Ascending aorta (tissue), 2 donors: ENCODE measurements around the gene CASKIN1. TPM values are rescaled to one million over a fixed set of nuclear protein-coding genes. Genes with fewer than 3 reads are reported as not detected.
A peak's percentile ranks its signal among the peaks of the same experiment; 100 is the strongest.

Experiments
- DNase-seq, 2 donors: peaks; one replicate each; pipeline ENCODE4 v3.0.0-alpha.2; 2019; ENCODE audit warnings: low spot score in 2 of 2
- H3K27ac ChIP-seq, 2 donors: fragments of 200-600 bp; sonication (generic); one replicate each; pipeline ENCODE4 v1.5.1; 2016 to 2017; ENCODE audit warnings: mild to moderate bottlenecking in 1 of 2
- H3K27me3 ChIP-seq: fragments of 200-600 bp; sonication (generic); one replicate; pipeline ENCODE4 v1.5.1; 2017
- H3K36me3 ChIP-seq, 2 donors: fragments of 200-600 bp; sonication (generic); one replicate each; pipeline ENCODE4 v1.5.1; 2016
- H3K4me1 ChIP-seq, 2 donors: fragments of 200-600 bp; sonication (generic); one replicate each; pipeline ENCODE4 v1.5.1; 2016 to 2017; ENCODE audit warnings: mild to moderate bottlenecking in 1 of 2
- H3K4me3 ChIP-seq, 2 donors: fragments of 200-600 bp; sonication (generic); one replicate each; pipeline ENCODE4 v1.5.1; 2016 to 2017; ENCODE audit warnings: mild to moderate bottlenecking in 1 of 2
- H3K9me3 ChIP-seq, 2 donors: fragments of 200-600 bp; sonication (generic); one replicate each; pipeline ENCODE4 v1.5.1; 2016
- intact Hi-C: fragments of 100-400 bp; cut with DNase I; formaldehyde crosslinking; loops from one replicate; pipeline ENCODE4 v1.15.1; 2023
- total RNA-seq: library from RNA; depleted of rRNA; stranded (reverse); fragments of >200 nt; gene quantifications from one replicate; pipeline ENCODE4 v1.1.0, GENCODE V29; 2016
- TF ChIP-seq, protein P1 (sequence below), 3 experiments: fragments of 200-600 bp in 2 of 3; fragments of 450-650 bp in 1 of 3; sonication (generic) in 2 of 3; IDR thresholded peaks; one replicate each; pipeline ENCODE4 v1.5.1; 2016 to 2019; ENCODE audit warnings: antibody characterized with exemption in 3 of 3, mild to moderate bottlenecking in 1 of 3, moderate library complexity in 1 of 3

The CASKIN1 gene
- total RNA-seq, 1 donor from 2014 or later, result not detected

DNA sequence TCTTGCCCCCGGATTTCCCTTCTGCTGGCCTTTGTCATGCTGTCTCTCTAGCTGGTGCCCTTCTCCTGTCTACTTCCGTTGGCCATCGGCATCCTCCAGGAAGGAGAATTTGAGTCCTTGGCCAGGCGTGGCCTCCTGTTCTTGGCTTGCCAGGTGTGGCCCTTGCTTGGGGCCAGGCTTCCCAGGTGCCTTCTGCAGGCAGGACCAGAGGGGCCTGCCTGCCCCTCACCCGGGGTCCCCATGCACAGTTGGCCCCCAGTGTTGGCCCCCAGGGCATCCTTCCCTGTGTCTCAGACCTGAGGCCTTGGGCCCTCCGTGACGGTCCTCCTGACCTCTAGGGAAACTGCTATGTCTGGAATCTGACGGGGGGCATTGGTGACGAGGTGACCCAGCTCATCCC is 11.5 kb upstream of the CASKIN1 start:
- H3K27me3 ChIP-seq, result no peaks in the 10 kb centered on the region
- no peaks in the 10 kb centered on the region for H3K9me3 ChIP-seq
- H3K4me3 ChIP-seq, result no peak overlapping the region
- no peak for DNase-seq
- H3K4me1 ChIP-seq, result peaks cover 6 to 21% of the 10 kb centered on the region in 2 donors
- intact Hi-C loops, result loop anchor here (5.0 kb wide), 2 partner anchors 59 to 596 kb away; partner anchors contain the start of genes CRAMP1, IFT140 and RNPS1
- H3K27ac ChIP-seq, result no peak overlapping the region
- H3K36me3 ChIP-seq, result peaks cover 18 to 36% of the 10 kb centered on the region in 2 donors
- TF ChIP-seq, protein P1, sequence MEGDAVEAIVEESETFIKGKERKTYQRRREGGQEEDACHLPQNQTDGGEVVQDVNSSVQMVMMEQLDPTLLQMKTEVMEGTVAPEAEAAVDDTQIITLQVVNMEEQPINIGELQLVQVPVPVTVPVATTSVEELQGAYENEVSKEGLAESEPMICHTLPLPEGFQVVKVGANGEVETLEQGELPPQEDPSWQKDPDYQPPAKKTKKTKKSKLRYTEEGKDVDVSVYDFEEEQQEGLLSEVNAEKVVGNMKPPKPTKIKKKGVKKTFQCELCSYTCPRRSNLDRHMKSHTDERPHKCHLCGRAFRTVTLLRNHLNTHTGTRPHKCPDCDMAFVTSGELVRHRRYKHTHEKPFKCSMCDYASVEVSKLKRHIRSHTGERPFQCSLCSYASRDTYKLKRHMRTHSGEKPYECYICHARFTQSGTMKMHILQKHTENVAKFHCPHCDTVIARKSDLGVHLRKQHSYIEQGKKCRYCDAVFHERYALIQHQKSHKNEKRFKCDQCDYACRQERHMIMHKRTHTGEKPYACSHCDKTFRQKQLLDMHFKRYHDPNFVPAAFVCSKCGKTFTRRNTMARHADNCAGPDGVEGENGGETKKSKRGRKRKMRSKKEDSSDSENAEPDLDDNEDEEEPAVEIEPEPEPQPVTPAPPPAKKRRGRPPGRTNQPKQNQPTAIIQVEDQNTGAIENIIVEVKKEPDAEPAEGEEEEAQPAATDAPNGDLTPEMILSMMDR (IDR thresholded peaks at IDR 0.05), result no peak

GRCh38 chr16:2206780-2207433 is 10.5 kb upstream of the CASKIN1 start:
- Histone ChIP-seq H3K27ac (no peak overlapping the region), H3K4me1 (peaks cover 4 to 11% of the 10 kb centered on the region in 2 donors), H3K27me3 (no peaks in the 10 kb centered on the region), H3K4me3 (peak overlapping the region in 1 of 2 donors; percentile 80), H3K9me3 (no peaks in the 10 kb centered on the region), H3K36me3 (peaks cover 18 to 32% of the 10 kb centered on the region in 2 donors)
- no peak for DNase-seq
- TF ChIP-seq, protein P1 (IDR thresholded peaks at IDR 0.05), result no peak
- intact Hi-C loops, result loop anchor here (5.0 kb wide), 2 partner anchors 60 to 595 kb away; partner anchors contain the start of genes CRAMP1, IFT140 and RNPS1

- Histone ChIP-seq H3K27me3 (no peaks in the 10 kb centered on the region), H3K36me3 (peaks cover 18 to 32% of the 10 kb centered on the region in 2 donors), H3K4me3 (peak overlapping the region; percentile 80 to 97), H3K9me3 (no peaks in the 10 kb centered on the region), H3K27ac (no peak overlapping the region), H3K4me1 (peaks cover 4 to 11% of the 10 kb centered on the region in 2 donors)
- intact Hi-C loops, result loop anchor here (5.0 kb wide), 2 partner anchors 61 to 594 kb away; partner anchors contain the start of genes CRAMP1, IFT140 and RNPS1
- no peak for DNase-seq
- TF ChIP-seq, protein P1 (IDR thresholded peaks at IDR 0.05), result no peak
Measured at GRCh38 chr16:2206420-2206779, 10.0 kb upstream of the CASKIN1 start.

DNA sequence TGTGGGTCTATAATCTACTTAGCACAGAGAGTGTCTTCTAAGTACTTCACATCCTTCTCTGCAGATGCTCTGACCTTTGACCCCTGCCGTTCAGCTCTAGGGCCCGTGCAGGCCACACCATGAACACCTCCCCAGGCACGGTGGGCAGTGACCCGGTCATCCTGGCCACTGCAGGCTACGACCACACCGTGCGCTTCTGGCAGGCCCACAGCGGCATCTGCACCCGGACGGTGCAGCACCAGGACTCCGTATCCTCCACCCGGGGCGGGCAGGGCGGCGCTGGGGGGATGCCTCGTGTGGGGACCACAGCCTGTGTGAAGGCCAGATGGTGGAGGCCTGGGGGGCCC is 9.5 kb upstream of the CASKIN1 start:
- Histone ChIP-seq H3K9me3 (no peaks in the 10 kb centered on the region), H3K36me3 (peaks cover 18 to 32% of the 10 kb centered on the region in 2 donors), H3K4me3 (peak overlapping the region; percentile 80 to 97), H3K27ac (peak overlapping the region; percentile 96 to 98), H3K4me1 (peaks cover 4 to 11% of the 10 kb centered on the region in 2 donors), H3K27me3 (no peaks in the 10 kb centered on the region)
- no peak for DNase-seq
- TF ChIP-seq, protein P1 (IDR thresholded peaks at IDR 0.05), result no peak
- intact Hi-C loops, result loop anchor here (1.0 to 5.0 kb wide), 5 partner anchors 9 to 594 kb away; partner anchors contain the start of genes CRAMP1, E4F1, IFT140 and RNPS1

DNA sequence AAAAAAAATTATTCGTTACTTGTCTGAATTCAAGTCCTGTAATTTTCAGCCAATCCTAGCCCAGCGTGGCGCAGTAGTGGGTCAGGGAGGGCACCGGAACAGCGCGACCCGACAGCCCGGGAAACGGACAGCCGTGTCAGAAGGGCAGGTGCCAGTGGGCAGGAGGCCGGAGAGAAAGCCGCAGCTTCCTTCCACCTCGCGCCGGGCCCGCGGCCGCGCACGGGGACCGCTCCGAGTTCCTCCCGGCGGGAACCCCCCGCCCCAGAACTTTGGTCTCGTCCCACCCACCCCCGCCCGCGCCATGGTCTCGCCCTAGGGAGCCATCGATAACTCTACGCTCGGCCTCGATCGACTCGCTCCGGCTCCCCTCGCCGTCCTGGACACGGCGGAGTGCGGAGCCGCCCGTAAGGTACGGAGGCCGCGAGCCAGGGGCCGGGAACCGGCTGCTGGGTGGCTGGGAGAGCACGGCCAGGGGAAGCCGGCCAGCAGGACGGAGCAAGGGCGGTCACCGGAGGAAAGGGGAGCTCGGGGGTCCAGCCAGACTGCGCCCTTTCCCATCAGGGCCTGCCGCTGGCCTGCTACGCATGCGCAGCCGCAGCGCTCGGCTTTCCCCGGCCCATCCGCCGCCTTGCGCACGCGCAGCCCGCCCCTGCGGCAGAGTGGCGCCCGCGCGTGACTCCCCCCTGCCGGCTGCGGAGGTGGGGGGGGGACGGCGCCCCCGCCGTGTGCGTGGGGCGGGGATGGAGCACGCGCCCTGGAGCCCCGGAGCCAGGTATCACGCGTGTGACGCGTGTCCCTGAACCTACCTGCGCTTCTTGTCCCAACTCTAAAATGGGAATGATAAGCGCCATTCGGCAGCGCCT is 8.9 kb upstream of the CASKIN1 start, which contains the start of gene MLST8:
MLST8 (plus strand) TSS at position 351 of the 863 bp plus-strand sequence. CDS start 632 bp downstream, outside the sequence.
- intact Hi-C loops, result loop anchor here (1.0 to 5.0 kb wide), 5 partner anchors 10 to 593 kb away; partner anchors contain the start of genes CRAMP1, E4F1, IFT140 and RNPS1
- peak; percentile 25 to 90 for DNase-seq
- Histone ChIP-seq H3K36me3 (peaks cover 18 to 32% of the 10 kb centered on the region in 2 donors), H3K27me3 (no peaks in the 10 kb centered on the region), H3K4me3 (peak within 1 kb of the TSS; percentile 80 to 97), H3K4me1 (peaks cover 4 to 11% of the 10 kb centered on the region in 2 donors), H3K27ac (peak within 1 kb of the TSS; percentile 96 to 98), H3K9me3 (no peaks in the 10 kb centered on the region)
- TF ChIP-seq, protein P1 (IDR thresholded peaks at IDR 0.05), result peak in 2 of 3 experiments; percentile 6 to 10
